Measurements from ENCODE around the gene NDST1. TPM values are rescaled to one million over a fixed set of nuclear protein-coding genes. Genes with fewer than 3 reads are reported as not detected.

NDST1 gene
- total RNA-seq, 2 experiments from 2014 or later = 2.5 to 2.6 TPM

DNA sequence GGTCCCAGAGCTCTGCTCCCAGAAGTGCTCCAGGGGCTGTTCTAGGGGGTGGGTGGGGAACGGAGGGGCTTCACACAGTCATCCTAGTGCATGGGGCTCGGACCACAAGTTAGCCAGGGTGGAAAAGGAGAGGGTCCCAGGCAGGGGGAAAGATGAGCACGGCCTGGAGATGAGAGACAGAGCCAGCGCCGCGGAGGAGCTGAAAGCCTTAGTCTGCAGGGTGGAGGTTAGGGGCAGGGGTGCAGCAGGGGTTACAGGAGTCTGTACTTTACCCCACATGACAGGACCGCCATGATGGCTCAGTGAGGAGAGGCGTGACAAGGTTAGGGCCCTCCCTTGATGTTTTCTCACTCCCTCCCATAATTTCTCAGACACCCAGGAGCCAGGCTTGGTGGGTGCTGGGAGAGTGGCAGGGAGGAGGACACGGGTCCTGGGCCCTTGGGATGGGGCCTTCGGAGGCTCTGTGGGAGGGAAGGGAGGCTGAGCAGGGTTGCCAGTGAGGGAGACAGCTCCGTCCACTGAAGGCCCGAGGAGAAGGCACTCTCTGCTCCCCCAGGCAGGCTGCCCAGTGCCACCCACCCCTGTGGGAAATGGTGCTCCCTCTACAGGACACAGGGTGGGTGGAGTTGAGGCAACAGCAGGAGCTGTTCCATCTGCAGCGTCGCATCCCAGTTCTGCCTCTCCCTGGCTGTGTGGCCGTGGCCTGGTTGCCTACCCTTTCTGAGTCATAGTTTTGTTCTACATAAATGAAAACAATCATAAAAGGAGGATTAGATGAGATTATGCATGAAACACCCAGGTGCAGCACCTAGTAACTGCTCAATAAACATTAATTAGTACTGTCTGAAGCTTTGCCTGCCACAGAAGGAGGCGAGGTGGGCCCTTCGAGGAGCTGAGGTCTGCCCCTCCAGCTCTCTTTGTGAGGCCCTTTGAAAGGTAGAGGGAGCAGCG lies 66.2 kb downstream of the NDST1 start:
- Mint-ChIP-seq H3K36me3 (no peaks in the 10 kb centered on the region), H3K27ac (no peak overlapping the region), H3K9me3 (no peaks in the 10 kb centered on the region), H3K4me1 (ENCODE audit: low read depth) (no peaks in the 10 kb centered on the region), H3K27me3 (no peaks in the 10 kb centered on the region), H3K4me3 (no peak overlapping the region)
- intact Hi-C loops (cut with micrococcal nuclease) = no loop called here
- no peak for DNase-seq
- CTCF ChIA-PET = interaction anchor here (0.8 to 1.4 kb wide), 2 partner anchors 14 to 125 kb away, joined by 3 to 4 read pairs; no protein-coding TSS in a partner anchor
- POLR2A ChIA-PET = no interaction called here

GRCh38 chr5:150574818-150575547 lies 67.1 kb downstream of the NDST1 start:
- CTCF ChIA-PET = no interaction called here
- Mint-ChIP-seq H3K4me1 (ENCODE audit: low read depth) (no peaks in the 10 kb centered on the region), H3K4me3 (no peak overlapping the region)

DNA sequence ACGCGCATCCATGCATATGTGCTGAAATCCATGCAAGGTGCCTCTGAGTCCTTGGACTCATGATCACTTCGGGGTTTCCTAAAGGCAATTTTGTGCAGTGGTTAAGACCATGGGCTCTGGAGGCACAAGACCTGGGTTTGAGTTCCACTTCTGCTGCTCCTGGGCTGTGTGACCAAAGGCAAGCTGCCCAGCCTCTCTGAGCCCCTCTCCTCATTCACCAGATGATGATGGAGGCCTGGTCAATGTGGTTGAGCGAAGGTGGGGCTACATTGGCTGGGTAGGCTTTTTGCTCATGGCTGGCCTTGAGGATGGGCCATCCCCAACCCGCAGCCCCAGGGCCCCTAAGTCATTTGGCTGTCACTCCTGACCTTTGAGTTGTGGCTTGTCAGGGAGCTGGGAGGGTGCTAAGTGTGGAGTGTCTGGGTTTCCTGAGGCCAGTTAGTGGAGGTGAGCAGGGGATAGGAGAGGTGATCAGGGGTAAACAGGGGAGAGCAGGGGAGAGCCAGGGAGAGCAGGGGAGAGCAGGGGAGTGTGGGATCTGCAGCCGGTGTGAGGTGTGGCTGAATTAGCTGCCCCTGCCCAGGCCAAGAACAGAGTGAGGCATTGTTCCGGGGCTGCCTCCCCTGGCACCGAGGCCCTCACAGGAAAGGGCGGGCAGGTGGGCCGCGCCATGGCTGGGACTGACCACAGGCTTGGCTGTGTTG lies 68.0 kb downstream of the NDST1 start:
- H3K27ac Mint-ChIP-seq = no peak overlapping the region
- H3K9me3 Mint-ChIP-seq = no peaks in the 10 kb centered on the region
- H3K36me3 Mint-ChIP-seq = no peaks in the 10 kb centered on the region
- POLR2A ChIA-PET = no interaction called here
- H3K27me3 Mint-ChIP-seq = no peaks in the 10 kb centered on the region
- CTCF ChIA-PET = no interaction called here
- intact Hi-C loops (cut with micrococcal nuclease) = no loop called here
- no peak for DNase-seq
- no peak overlapping the region for H3K4me3 Mint-ChIP-seq
- H3K4me1 Mint-ChIP-seq (ENCODE audit: low read depth) = no peaks in the 10 kb centered on the region

More at GRCh38 chr5:150574818-150575547, 67.1 kb downstream of the NDST1 start:
- POLR2A ChIA-PET = no interaction called here
- no peaks in the 10 kb centered on the region for H3K9me3 Mint-ChIP-seq
- no peaks in the 10 kb centered on the region for H3K36me3 Mint-ChIP-seq
- no peaks in the 10 kb centered on the region for H3K27me3 Mint-ChIP-seq
- H3K27ac Mint-ChIP-seq = no peak overlapping the region
- DNase-seq = no peak
- intact Hi-C loops (cut with micrococcal nuclease) = no loop called here

GRCh38 chr5:150576449-150576949 lies 68.6 kb downstream of the NDST1 start:
- POLR2A ChIA-PET = no interaction called here

DNA sequence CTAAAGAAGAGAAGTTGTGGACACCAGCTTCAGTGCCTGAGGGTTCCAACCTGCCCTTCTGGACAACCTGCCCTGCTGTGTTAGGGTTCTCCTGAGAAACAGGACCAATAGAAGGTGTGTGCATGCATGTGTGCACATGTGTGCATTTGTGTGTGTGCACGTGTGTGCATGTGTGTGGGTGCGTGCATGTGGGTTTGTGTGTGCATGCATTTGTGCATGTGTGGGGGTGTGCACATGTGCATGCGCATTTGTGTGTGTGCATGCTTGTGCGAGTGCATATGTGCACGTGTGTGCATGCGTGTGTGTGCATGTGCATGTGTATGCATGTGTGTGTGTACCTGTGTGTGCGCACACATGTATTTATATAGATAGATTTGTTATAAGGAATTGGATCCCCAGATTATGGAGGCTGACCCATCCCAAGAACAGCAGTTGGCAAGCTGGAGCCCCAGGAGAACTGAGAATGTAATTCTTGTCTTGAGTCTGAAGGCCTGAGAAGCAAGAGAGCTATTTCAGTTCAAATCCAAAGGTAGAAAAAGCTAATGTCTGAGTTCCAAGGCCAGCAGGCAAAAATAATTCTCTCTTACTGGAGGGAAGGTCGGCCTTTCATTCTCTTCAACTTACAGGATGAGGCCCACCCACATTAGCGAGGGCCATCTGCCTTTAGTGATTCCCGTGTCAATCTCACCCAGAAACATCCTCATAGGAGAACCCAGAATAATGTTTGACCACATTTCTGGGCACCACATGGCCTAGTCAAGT lies 69.6 kb downstream of the NDST1 start:
- H3K27me3 Mint-ChIP-seq = peaks cover 5% of the 10 kb centered on the region
- H3K4me3 Mint-ChIP-seq = no peak overlapping the region
- no peaks in the 10 kb centered on the region for H3K4me1 Mint-ChIP-seq (ENCODE audit: low read depth)
- no peaks in the 10 kb centered on the region for H3K9me3 Mint-ChIP-seq
- H3K36me3 Mint-ChIP-seq = no peaks in the 10 kb centered on the region
- CTCF ChIA-PET = interaction anchor here (0.6 kb wide), 1 partner anchor 37 kb away, joined by 3 read pairs; no protein-coding TSS in a partner anchor
- H3K27ac Mint-ChIP-seq = no peak overlapping the region
- intact Hi-C loops (cut with micrococcal nuclease) = no loop called here
- no peak for DNase-seq
- POLR2A ChIA-PET = no interaction called here

More at GRCh38 chr5:150576449-150576949, 68.6 kb downstream of the NDST1 start:
- H3K27ac Mint-ChIP-seq = no peak overlapping the region
- no peak for DNase-seq
- H3K27me3 Mint-ChIP-seq = no peaks in the 10 kb centered on the region
- no peaks in the 10 kb centered on the region for H3K4me1 Mint-ChIP-seq (ENCODE audit: low read depth)
- intact Hi-C loops (cut with micrococcal nuclease) = no loop called here
- CTCF ChIA-PET = no interaction called here
- H3K9me3 Mint-ChIP-seq = no peaks in the 10 kb centered on the region
- no peaks in the 10 kb centered on the region for H3K36me3 Mint-ChIP-seq
- no peak overlapping the region for H3K4me3 Mint-ChIP-seq

- Mint-ChIP-seq H3K9me3 (no peaks in the 10 kb centered on the region), H3K4me3 (no peak overlapping the region), H3K4me1 (ENCODE audit: low read depth) (no peaks in the 10 kb centered on the region), H3K36me3 (no peaks in the 10 kb centered on the region), H3K27me3 (peaks cover 5% of the 10 kb centered on the region), H3K27ac (no peak overlapping the region)
- CTCF ChIA-PET = interaction anchor here (1.5 kb wide), 1 partner anchor 19 kb away, joined by 5 read pairs; no protein-coding TSS in a partner anchor
- DNase-seq = no peak
- POLR2A ChIA-PET = no interaction called here
- intact Hi-C loops (cut with micrococcal nuclease) = no loop called here
Measured at GRCh38 chr5:150578781-150579461, 71.0 kb downstream of the NDST1 start.

- Mint-ChIP-seq H3K36me3 (no peaks in the 10 kb centered on the region), H3K27me3 (peaks cover 5% of the 10 kb centered on the region), H3K4me3 (no peak overlapping the region), H3K27ac (no peak overlapping the region), H3K4me1 (ENCODE audit: low read depth) (no peaks in the 10 kb centered on the region), H3K9me3 (no peaks in the 10 kb centered on the region)
- CTCF ChIA-PET = interaction anchor here (1.5 kb wide), 1 partner anchor 20 kb away, joined by 5 read pairs; no protein-coding TSS in a partner anchor
- intact Hi-C loops (cut with micrococcal nuclease) = no loop called here
- POLR2A ChIA-PET = no interaction called here
- DNase-seq = no peak
Measured at GRCh38 chr5:150579462-150580400, 71.8 kb downstream of the NDST1 start.

DNA sequence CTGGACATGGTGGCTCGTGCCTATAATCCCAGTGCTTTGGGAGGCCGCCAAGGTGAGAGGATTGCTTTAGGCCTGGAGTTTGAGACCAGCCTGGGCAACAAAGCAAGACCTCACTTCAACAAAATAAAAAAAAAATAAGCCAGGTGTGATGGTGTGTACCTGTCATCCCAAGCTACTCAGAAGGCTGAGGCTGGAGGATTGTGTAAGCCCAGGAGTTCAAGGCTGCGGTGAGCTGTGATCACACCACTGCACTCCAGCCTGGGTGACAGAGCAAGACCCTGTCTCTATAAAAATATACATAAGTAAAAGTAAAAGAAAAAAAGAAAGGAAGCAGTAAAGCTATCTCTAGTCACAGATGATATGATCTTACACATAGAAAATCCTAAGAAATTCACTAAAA lies 73.0 kb downstream of the NDST1 start:
- Mint-ChIP-seq H3K27me3 (peaks cover 5% of the 10 kb centered on the region), H3K4me1 (ENCODE audit: low read depth) (no peaks in the 10 kb centered on the region), H3K27ac (no peak overlapping the region), H3K36me3 (no peaks in the 10 kb centered on the region), H3K9me3 (no peaks in the 10 kb centered on the region), H3K4me3 (no peak overlapping the region)
- POLR2A ChIA-PET = no interaction called here
- no peak for DNase-seq
- intact Hi-C loops (cut with micrococcal nuclease) = no loop called here
- CTCF ChIA-PET = no interaction called here

DNA sequence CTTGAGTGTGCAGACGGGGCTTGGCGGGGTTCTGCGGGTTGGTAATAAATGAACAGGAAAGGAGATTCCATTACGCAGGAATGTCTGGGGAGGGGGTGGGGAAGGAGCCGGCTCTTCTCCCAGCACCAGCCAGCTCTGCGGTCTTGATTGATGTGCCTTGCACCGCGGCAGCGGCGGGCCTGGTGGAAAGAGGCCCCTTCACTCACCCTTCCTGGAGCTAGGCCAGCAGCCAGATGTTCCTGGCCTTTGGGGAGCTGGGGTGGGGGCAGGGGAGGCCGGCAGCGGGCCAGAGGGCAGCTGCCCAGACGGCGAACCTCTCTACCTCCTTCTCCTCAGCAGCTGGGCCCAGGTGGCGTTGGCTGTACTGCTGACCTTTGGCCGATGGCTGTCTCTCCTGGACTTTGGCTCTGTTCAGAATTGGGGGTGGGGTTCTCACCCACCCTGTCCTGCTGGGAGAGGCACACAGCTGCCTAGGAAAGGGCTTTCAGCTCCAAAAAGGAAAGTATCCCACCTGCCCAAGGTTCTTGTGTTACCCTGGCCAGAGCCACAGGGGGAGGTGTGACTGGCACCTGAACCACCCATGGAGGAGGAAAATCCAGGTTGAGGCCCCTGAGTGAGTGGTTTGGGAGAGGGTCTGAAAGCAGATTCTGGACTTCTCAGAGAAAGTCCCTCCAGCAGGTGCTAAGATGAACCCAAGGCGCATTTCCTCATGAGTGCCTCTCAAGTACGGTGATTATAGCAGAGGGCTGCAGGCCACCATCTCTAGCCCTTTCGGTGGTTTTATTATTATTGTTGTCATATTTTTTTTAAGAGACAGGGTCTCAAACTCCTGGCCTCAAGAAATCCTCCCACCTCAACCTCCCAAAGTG lies 74.5 kb downstream of the NDST1 start:
- intact Hi-C loops (cut with micrococcal nuclease) = no loop called here
- ChIA-PET POLR2A (no interaction called here), CTCF (interaction anchor here (0.7 to 1.4 kb wide), 3 partner anchors 22 to 38 kb away, joined by 3 to 5 read pairs (median 3); no protein-coding TSS in a partner anchor)
- Mint-ChIP-seq H3K27ac (no peak overlapping the region), H3K9me3 (no peaks in the 10 kb centered on the region), H3K27me3 (peaks cover 5% of the 10 kb centered on the region), H3K4me1 (ENCODE audit: low read depth) (no peaks in the 10 kb centered on the region), H3K4me3 (no peak overlapping the region), H3K36me3 (no peaks in the 10 kb centered on the region)
- DNase-seq = no peak
